Limb (tissue), 2 donors: ENCODE measurements around the gene TSC2.

Source experiments
- DNase-seq, 2 donors: peaks; one replicate each; pipeline ENCODE4 v3.0.0-alpha.2; 2016; ENCODE audit errors: extremely low spot score in 2 of 2

Gene TSC2

DNA sequence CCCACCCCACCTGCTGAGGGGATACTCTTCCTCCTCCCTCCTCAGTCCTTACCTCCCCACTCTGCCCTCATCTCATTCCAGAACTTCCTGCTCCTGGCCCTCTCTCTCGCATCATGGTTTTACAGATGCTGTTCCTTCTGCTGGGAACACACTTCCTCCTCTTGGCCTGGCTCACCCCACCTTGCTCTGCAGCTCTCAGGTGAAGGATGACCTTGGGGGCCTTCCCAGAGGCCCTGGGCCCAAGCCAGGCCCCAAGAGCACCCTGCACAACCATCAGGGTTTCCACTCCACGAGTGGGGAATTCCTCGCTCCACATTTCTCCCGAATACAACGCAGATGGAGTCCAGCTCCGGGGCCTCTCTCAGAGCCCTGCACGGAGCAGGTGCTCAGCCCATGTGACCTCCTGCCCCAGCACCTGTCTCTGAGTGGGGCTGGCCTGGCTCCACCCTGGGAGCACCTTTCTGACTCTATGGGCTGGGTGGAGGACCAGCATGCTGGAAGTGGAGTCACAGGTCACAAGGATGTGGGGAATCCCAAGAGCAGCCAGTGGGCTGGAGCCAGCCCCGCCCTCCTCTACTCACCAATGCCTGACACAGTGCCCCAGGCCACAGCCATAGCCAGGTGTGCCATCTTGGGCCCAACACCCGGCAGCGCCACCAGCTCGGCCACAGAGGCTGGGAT lies 4.7 kb upstream of the TSC2 start:
- DNase-seq = no peak

DNA sequence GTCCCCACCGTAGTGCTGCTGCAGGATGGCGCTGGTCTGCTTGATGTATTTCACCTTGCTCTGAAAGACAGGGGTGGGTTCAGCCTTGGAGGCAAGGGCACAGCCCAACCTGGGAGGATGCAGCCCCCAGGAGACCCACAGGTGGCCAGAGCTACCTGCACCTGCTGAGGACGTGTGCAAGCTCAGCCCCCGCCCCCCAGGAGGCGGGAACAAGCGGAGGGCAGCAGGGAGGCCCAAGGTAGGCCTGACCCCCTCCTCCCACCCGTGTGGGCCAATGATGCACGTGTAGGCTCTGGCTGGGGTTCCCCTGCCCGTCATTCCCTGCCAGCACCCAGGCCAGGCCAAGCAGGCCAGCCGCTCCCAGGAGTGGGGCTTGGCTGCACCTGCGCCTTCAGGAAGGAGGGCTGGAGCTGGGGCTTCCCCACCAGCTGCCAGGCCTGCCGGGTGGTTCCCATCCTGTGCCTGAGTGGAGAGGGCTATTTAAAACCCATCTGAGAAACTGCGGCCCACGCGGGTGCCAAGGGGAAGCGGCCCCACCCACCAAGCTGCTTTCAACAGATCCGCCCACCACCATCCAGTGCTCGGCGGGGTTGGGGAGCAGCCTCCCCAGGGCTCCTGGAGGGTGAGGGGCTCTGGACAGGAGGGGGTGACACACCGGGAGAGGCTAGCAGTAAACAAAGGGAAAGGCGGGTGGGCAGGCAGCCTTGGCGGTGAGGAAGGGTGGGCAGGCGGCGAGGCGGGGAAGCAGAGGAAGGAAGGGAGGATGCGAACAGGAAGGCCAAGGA lies 3.9 kb upstream of the TSC2 start:
- no peak for DNase-seq

- no peak for DNase-seq
These were observed 3.2 kb upstream of the TSC2 start for GRCh38 chr16:2044541-2044940.

DNA sequence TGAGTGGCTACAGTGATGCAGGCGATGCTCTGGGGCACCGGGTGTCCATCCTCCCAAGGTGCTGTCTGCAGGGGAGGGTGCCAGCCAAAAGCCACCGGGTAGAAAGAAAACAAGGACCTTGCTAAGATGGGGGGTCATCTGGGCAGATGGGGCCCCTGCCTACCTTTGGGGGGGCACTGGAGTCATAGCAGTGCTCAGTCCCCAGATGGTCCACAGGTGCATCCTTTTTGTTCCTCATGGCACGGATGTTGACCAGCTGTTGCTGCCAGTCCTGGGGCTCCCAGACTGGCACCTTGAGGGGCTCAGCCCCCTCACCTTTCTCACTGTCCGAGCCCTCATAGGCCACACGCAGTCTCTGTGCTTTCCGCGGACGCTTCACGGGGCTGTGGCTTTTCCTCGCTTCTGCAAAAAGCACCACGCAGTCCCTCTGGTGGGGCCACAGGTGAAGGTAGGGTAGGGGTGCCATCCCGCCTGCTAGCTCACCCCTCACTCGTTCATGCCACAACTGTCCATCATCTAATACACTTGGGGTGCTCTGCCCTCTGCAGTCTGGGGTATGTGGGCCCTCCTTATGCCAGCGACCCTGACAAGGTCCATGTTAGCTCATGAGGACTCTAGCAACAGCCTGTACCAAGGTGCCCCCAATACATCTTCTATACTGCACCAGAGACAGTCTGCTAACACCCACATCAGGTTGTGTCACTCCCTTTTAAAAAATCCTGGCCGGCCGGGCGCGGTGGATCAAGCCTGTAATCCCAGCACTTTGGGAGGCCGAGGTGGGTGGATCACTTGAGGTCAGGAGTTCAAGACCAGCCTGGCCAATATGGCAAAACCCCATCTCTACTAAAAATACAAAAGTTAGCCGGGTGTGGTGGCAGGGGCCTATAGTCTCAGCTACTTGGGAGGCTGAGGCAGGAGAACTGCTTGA lies 1.6 kb upstream of the TSC2 start:
- no peak for DNase-seq

- no peak for DNase-seq
These were observed 874 bp upstream of the TSC2 start for GRCh38 chr16:2046893-2047329.

GRCh38 chr16:2048116-2048543 lies 345 bp downstream of the TSC2 start:
- DNase-seq = no peak

DNA sequence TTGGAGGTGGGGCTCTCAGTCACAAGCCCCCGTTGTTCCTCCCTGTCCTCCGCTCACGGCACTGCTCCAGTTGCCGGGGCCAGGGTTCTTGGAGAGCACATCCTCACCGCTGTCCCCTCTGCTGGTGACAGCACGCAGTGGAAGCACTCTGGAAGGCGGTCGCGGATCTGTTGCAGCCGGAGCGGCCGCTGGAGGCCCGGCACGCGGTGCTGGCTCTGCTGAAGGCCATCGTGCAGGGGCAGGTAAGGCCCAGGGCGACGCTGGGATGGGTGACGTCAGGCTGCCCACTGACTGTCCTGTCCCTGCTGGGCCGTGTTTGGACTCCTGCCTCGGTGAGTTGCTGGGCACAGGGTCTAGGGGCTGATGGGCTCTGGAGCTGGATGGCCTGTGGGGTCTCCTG lies 5.4 kb downstream of the TSC2 start:
- no peak for DNase-seq

DNA sequence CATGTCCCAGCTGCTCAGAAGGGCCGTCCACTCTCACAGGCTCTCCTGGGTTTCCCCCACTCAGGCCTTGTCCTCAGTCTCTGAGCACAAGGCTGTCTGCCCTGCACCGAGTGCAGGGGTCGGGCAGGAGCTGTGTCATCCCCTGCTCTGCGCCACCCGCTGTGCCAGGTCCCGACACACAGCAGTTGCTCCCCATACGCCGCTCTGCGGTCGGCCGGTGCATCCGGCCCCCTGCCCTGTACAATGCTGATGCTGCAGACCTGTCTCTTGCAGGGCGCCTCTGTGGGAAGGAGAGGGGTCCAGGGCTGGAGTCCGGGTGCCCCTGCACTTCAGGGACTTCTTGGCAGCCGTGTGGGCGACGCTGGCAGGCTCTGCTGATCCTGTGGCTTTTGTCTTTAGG lies 6.1 kb downstream of the TSC2 start:
- DNase-seq = no peak

DNA sequence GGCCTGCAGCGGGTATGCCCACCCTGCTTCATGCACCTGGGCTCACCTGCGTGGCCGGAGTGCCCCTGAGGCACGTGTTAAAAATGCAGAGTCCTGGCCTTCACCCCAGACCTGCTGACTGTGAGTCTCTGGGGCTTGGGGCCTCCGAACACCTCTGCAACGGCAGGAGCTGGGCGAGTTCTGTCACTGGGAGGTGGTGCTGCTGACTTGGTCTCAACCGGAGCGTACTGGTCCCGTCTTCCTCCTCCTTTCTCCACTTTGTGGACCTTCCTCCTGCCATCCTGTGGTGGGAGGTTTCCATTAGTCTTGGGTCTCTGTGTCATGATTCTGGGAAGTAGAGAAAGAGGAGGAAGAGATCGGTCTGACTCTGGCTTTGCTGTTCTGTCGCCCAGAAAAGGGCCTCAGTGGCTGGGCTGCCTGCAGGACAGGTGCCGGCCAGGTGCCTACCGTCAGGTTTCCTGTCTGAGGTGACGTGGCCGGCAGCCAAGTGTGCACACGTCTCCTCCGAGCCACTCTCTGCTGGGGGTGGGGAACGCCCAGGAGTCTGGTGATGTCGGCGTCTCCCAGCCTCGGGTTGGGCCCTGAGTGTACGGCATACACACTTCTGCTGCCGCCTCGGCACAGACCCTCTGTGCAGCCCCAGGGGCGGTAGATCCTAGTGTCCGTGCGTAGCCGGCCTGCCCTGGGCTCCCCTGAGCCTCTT lies 6.9 kb downstream of the TSC2 start:
- DNase-seq = no peak

- no peak for DNase-seq
These were observed 8.3 kb downstream of the TSC2 start for GRCh38 chr16:2056077-2056476.

- no peak for DNase-seq
These were observed 9.1 kb downstream of the TSC2 start for GRCh38 chr16:2056681-2057407.

- no peak for DNase-seq
These were observed 9.7 kb downstream of the TSC2 start for GRCh38 chr16:2057438-2057837.

DNA sequence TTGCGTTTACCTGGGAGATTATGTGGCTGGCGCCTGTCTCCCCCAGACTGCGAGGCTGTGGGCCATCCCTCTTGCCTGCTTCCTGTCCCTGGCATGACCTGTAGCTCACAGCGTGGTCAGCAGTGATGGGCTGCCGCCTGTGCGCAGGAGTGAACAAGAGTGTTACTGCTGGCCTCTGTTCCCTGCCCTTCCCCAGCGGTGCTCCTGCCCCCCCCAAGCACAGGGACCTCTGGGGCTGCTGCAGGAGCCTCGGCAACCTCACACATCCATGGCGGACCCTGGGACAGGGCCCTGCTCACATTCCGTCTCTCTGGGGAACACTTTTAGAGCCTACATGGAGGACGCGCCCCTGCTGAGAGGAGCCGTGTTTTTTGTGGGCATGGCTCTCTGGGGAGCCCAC lies 10.6 kb downstream of the TSC2 start:
- DNase-seq = no peak

DNA sequence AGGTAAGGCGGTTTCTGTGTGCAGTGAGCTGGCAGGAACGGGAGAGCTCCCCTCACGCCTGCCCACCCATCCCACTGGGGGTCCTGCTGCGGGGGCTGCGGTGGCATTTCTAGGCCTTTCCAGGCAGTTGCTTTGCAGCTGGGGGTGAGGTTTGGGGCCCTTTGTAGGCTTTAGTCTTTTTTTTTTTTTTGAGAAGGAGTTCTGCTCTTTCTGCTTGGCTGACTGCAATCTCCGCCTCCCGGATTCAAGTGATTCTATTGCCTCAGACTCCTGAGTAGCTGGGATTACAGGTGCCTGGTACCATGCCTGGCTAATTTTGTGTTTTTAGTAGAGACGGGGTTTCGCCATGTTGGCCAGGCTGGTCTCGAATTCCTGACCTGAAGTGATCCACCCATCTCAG lies 11.1 kb downstream of the TSC2 start:
- DNase-seq = no peak

GRCh38 chr16:2060346-2060745 lies 12.6 kb downstream of the TSC2 start:
- DNase-seq = no peak

DNA sequence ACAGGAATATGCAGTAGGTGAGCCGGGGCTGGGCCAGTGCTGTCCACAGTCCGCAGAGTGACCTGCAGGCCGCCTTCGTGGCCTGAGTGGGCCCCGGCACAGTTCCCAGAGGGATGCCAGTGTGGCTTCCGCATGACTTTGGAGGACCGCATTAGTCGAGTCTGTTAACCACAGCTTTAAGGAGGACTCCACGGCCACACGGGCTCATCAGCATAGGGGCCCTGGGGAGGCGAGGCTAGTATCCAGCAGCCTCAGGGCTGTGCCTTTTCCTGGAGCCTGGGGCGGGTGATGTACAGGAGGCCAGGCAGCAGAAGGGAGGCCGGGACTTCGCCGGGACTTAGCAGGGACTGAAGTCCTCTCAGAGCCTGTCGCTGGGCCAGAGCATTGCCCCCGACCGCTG lies 13.2 kb downstream of the TSC2 start:
- DNase-seq = no peak

DNA sequence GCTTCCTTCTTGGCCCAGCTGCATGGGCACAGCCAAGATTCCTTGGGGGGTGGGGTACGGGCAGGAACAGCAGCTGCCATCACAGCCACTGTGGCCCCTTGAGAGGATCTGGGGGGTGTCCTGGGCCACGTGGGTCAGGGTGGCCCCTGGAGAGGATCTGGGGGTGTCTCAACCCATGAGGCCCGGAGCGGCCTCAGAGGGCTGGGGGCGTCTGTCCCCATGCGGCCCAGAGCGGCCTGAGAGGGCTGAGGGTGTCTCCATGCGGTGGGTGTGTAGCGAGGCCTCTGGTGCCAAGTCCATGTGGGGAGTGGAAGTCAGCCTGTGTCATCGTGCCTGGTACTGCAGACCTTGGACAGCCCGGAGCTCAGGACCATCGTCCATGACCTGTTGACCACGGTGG lies 13.7 kb downstream of the TSC2 start:
- no peak for DNase-seq

DNA sequence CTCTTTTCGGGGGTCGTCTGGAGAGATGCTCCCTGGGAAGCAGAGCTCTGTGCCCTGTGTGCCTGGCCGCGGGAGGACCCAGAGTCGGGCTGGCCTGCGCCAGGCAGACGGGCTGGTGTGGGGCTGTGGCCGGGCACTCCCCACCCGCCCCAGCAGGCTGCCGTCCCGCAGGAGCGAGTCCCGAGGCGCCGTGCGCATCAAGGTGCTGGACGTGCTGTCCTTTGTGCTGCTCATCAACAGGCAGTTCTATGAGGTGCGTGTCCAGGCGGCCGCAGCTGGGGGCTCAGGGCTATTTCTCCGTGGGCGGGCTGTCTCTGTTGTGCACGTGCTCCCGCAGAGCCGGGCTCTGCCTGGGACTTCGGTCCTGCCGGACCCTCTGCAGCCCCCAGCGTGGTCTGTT lies 15.0 kb downstream of the TSC2 start:
- no peak for DNase-seq

GRCh38 chr16:2063861-2064260 lies 16.1 kb downstream of the TSC2 start:
- no peak for DNase-seq

GRCh38 chr16:2064368-2064945 lies 16.7 kb downstream of the TSC2 start:
- no peak for DNase-seq
